Activated CD4-positive, alpha-beta T cell treated with anti-CD3 and anti-CD28 coated beads, Interleukin-2, Interleukin-6, amounts not matched to agents 100 ng/mL and 50 ng/mL, durations not matched to agents 16 hours and 8 hours (primary cell): Measurements from ENCODE around the gene EPHB1.

ENCODE experiments used
- DNase-seq: peaks from one replicate; pipeline ENCODE4 v3.0.0-alpha.2; 2020

EPHB1 gene

GRCh38 chr3:134854254-134854653 lies 59.2 kb downstream of the EPHB1 start:
- DNase-seq = no peak

- DNase-seq = no peak
These were observed 62.3 kb downstream of the EPHB1 start for GRCh38 chr3:134857356-134857755.

- DNase-seq = no peak
These were observed 62.8 kb downstream of the EPHB1 start for GRCh38 chr3:134857776-134858362.

- no peak for DNase-seq
These were observed 63.5 kb downstream of the EPHB1 start for GRCh38 chr3:134858441-134859035.

GRCh38 chr3:134859341-134859740 lies 64.3 kb downstream of the EPHB1 start:
- DNase-seq = no peak

GRCh38 chr3:134860141-134860540 lies 65.1 kb downstream of the EPHB1 start:
- DNase-seq = no peak

GRCh38 chr3:134863915-134864314 lies 68.9 kb downstream of the EPHB1 start:
- DNase-seq = no peak

- DNase-seq = no peak
These were observed 69.6 kb downstream of the EPHB1 start for GRCh38 chr3:134864636-134865035.

- no peak for DNase-seq
These were observed 72.2 kb downstream of the EPHB1 start for GRCh38 chr3:134867277-134867676.

- DNase-seq = no peak
These were observed 74.2 kb downstream of the EPHB1 start for GRCh38 chr3:134869153-134869726.

GRCh38 chr3:134871818-134872217 lies 76.8 kb downstream of the EPHB1 start:
- DNase-seq = no peak

- no peak for DNase-seq
These were observed 77.7 kb downstream of the EPHB1 start for GRCh38 chr3:134872440-134873388.

- no peak for DNase-seq
These were observed 78.7 kb downstream of the EPHB1 start for GRCh38 chr3:134873789-134874188.

- DNase-seq = no peak
These were observed 79.8 kb downstream of the EPHB1 start for GRCh38 chr3:134874737-134875413.

- no peak for DNase-seq
These were observed 81.8 kb downstream of the EPHB1 start for GRCh38 chr3:134876836-134877235.

- no peak for DNase-seq
These were observed 82.7 kb downstream of the EPHB1 start for GRCh38 chr3:134877788-134878187.

GRCh38 chr3:134879990-134880389 lies 84.9 kb downstream of the EPHB1 start:
- no peak for DNase-seq

GRCh38 chr3:134880431-134880830 lies 85.4 kb downstream of the EPHB1 start:
- DNase-seq = no peak

GRCh38 chr3:134881305-134881704 lies 86.2 kb downstream of the EPHB1 start:
- DNase-seq = no peak

- DNase-seq = no peak
These were observed 88.8 kb downstream of the EPHB1 start for GRCh38 chr3:134883697-134884385.

GRCh38 chr3:134885877-134886621 lies 91.0 kb downstream of the EPHB1 start:
- peak; percentile 15 for DNase-seq

- DNase-seq = no peak
These were observed 91.9 kb downstream of the EPHB1 start for GRCh38 chr3:134886991-134887390.
